OCI-LY1 (cell line): Measurements from ENCODE around the gene MOAP1.

Experiments
- CTCF ChIP-seq: fragments of 200-600 bp; sonication (generic), shearing (Covaris generic); IDR thresholded peaks from 2 replicates; pipeline ENCODE4 v1.5.1; 2017; ENCODE audit warnings: mild to moderate bottlenecking, antibody characterized with exemption, low read length, moderate library complexity, mixed read lengths
- EZH2 ChIP-seq: fragments of 200-600 bp; sonication (generic), shearing (Covaris generic); IDR thresholded peaks from 2 replicates; pipeline ENCODE4 v1.8.0; 2017; ENCODE audit warnings: borderline replicate concordance, mixed run types, mild to moderate bottlenecking, antibody characterized with exemption, low read length, moderate library complexity, mixed read lengths

GRCh38 chr14:93163564-93163963 is 21.1 kb downstream of the MOAP1 start:
- TF ChIP-seq CTCF (no peak), EZH2 (no peak)
